Keratinocyte (primary cell): Measurements from ENCODE around the gene LRIG3.
"Not testable (repeated sequence)": the region's sequence is repeated elsewhere in the genome, so short reads cannot be mapped to it uniquely, and the experiment has no call there.

Experiments used
- CTCF ChIP-seq, 3 experiments: IDR thresholded peaks in 1 of 3; conservative IDR thresholded peaks in 1 of 3; optimal IDR thresholded peaks in 1 of 3; 2 replicates in 2 of 3; 3 replicates in 1 of 3; pipeline versions ENCODE3 to v1.5.1; 2011; ENCODE audit warnings: low read length in 3 of 3, mild to moderate bottlenecking in 3 of 3, moderate library complexity in 2 of 3, control low read depth in 1 of 3, inconsistent platforms in 1 of 3; ENCODE audit not compliant: insufficient read depth in 2 of 3; ENCODE audit errors: extremely low read depth in 1 of 3
- EZH2 ChIP-seq: IDR thresholded peaks from one replicate; pipeline ENCODE4 v1.6.1; 2012; ENCODE audit warnings: inconsistent platforms, mild to moderate bottlenecking, low read length, moderate library complexity

GRCh38 chr12:58855630-58856029, 64.7 kb downstream of the LRIG3 start:
- TF ChIP-seq EZH2; CTCF (optimal IDR thresholded peaks at IDR 0.05 in 1 of 3, IDR thresholded peaks at IDR 0.05 in 1 of 3, conservative IDR thresholded peaks at IDR 0.05 in 1 of 3; ENCODE audit: extremely low read depth in 1 of 3, insufficient read depth in 2 of 3, low read length in 3 of 3): not testable (repeated sequence)
